GM12878 (cell line): ENCODE measurements around the gene AP1M2. TPM values are rescaled to one million over a fixed set of nuclear protein-coding genes. Genes with fewer than 3 reads are reported as not detected.

Experiments
- ATAC-seq: fragments of 200-7000 bp; cut with Tn5 transposase; 3 replicates; pipeline ENCODE4 v1.9.1; 2020; ENCODE audit warnings: mild to moderate bottlenecking, moderate library complexity
- BruUV-seq: library from RNA; stranded (reverse); fragments of 400-500 nt; replicated peaks from 2 replicates; lab custom pipeline; 2021; lab: Mats Ljungman, UMichigan
- CTCF ChIA-PET: fragments of 300-600 bp; sonication (Branson Sonifier 250); formaldehyde crosslinking; extraction: SDS; loops from one replicate; lab custom pipeline; 2021; ENCODE audit warnings: inconsistent platforms; lab: Yijun Ruan, JAX
- POLR2A ChIA-PET: fragments of 350-600 bp; formaldehyde crosslinking; extraction: SDS; loops from one replicate; lab custom pipeline; 2021; ENCODE audit warnings: inconsistent platforms; lab: Charles Lee
- RAD21 ChIA-PET: fragments of 300-600 bp; sonication (Branson Sonifier 250); formaldehyde crosslinking; loops from one replicate; lab custom pipeline; 2023; ENCODE audit warnings: antibody characterized with exemption; ENCODE audit not compliant: unreplicated experiment; lab: Charles Lee
- SMC1A ChIA-PET: fragments of 300-600 bp; sonication (Branson Sonifier 250); formaldehyde crosslinking; loops from one replicate; lab custom pipeline; 2023; ENCODE audit not compliant: unreplicated experiment, uncharacterized antibody; lab: Charles Lee
- DNase-seq: peaks from one replicate; pipeline ENCODE4 v3.0.0-alpha.2; 2011; ENCODE audit warnings: low read depth, low spot score
- FAIRE-seq: peaks from 3 replicates; lab custom pipeline; 2011; peaks lifted over from hg19 to GRCh38; lab: Jason Lieb, UNC
- H2AFZ ChIP-seq: 2 replicates; pipeline ENCODE4 v1.6.0; 2011; ENCODE audit warnings: low read depth, low read length, control low read depth; ENCODE audit not compliant: control insufficient read depth
- H3K27ac ChIP-seq: 2 replicates; pipeline ENCODE4 v1.5.1; 2011; ENCODE audit warnings: control low read depth; ENCODE audit not compliant: control insufficient read depth, insufficient read depth
- H3K27me3 ChIP-seq, 2 experiments: replicated peaks in 1 of 2; 2 replicates each; pipeline versions ENCODE4 v1.6.0 to v1.6.1; 2011; ENCODE audit warnings: low read length in 1 of 2; ENCODE audit not compliant: control insufficient read depth in 2 of 2, insufficient read depth in 2 of 2
- H3K36me3 ChIP-seq, 2 experiments: 2 replicates each; pipeline ENCODE4 v1.5.1; 2011; ENCODE audit warnings: low read length in 1 of 2; ENCODE audit not compliant: control insufficient read depth in 2 of 2, insufficient read depth in 2 of 2
- H3K4me1 ChIP-seq: 2 replicates; pipeline ENCODE4 v1.6.1; 2011; ENCODE audit warnings: mild to moderate bottlenecking, low read length, moderate library complexity, mixed read lengths; ENCODE audit not compliant: control insufficient read depth, insufficient read depth
- H3K4me2 ChIP-seq: 2 replicates; pipeline ENCODE4 v1.6.0; 2011; ENCODE audit warnings: control low read depth; ENCODE audit not compliant: control insufficient read depth, insufficient read depth
- H3K4me3 ChIP-seq: fragments of 200-600 bp; sonication (generic); 2 replicates; pipeline ENCODE4 v1.5.1; 2016
- H3K79me2 ChIP-seq: 2 replicates; pipeline ENCODE4 v1.6.0; 2011; ENCODE audit warnings: low read length; ENCODE audit not compliant: control insufficient read depth, insufficient read depth
- H3K9ac ChIP-seq: 2 replicates; pipeline ENCODE4 v1.8.0; 2011; ENCODE audit warnings: low read length, control low read depth, mixed read lengths; ENCODE audit not compliant: control insufficient read depth, insufficient read depth
- H3K9me3 ChIP-seq: replicated peaks from 3 replicates; pipeline ENCODE4 v1.5.1; 2011; ENCODE audit warnings: mild to moderate bottlenecking, low read length; ENCODE audit not compliant: control insufficient read depth, insufficient read depth
- H4K20me1 ChIP-seq: 2 replicates; pipeline ENCODE4 v1.6.0; 2011; ENCODE audit not compliant: control insufficient read depth, insufficient read depth
- BCLAF1 ChIP-seq: fragments of 450-650 bp; IDR thresholded peaks from 2 replicates; pipeline ENCODE4 v1.6.1; 2017; ENCODE audit warnings: antibody characterized with exemption, mild to moderate bottlenecking, moderate library complexity
- CBX5 ChIP-seq: sonication (generic); IDR thresholded peaks from 2 replicates; pipeline ENCODE4 v1.6.1; 2016; ENCODE audit warnings: low read depth, moderate library complexity, mild to moderate bottlenecking, inconsistent platforms
- CEBPB ChIP-seq, 2 experiments: fragments of 150-350 bp in 1 of 2; IDR thresholded peaks; 2 replicates each; pipeline ENCODE4 v1.6.1; 2012 to 2014; ENCODE audit warnings: low read depth in 2 of 2, low read length in 2 of 2, borderline replicate concordance in 1 of 2, inconsistent platforms in 1 of 2
- CTCF ChIP-seq, 3 experiments: IDR thresholded peaks in 2 of 3; conservative IDR thresholded peaks in 1 of 3; 2 replicates each; pipeline ENCODE4 v1.5.1; 2011; ENCODE audit warnings: low read depth in 3 of 3, low read length in 3 of 3, mild to moderate bottlenecking in 3 of 3, control low read depth in 2 of 3, moderate library complexity in 2 of 3, inconsistent platforms in 1 of 3, mixed read lengths in 1 of 3; ENCODE audit not compliant: control insufficient read depth in 2 of 3, insufficient read depth in 1 of 3; ENCODE audit errors: extremely low read depth in 1 of 3
- ETV6 ChIP-seq, 2 experiments: fragments of 450-650 bp in 1 of 2; IDR thresholded peaks in 1 of 2; conservative IDR thresholded peaks in 1 of 2; 2 replicates each; pipeline ENCODE4 v1.6.1; 2014; ENCODE audit warnings: antibody characterized with exemption in 1 of 2, borderline replicate concordance in 1 of 2, low read depth in 1 of 2, mild to moderate bottlenecking in 1 of 2, moderate library complexity in 1 of 2
- NRF1 ChIP-seq: conservative IDR thresholded peaks from 2 replicates; pipeline ENCODE4 v1.6.1; 2011; ENCODE audit warnings: mild to moderate bottlenecking, low read depth, low read length, improper control_type of control experiment
- SMC3 ChIP-seq: IDR thresholded peaks from 2 replicates; pipeline ENCODE4 v1.6.1; 2011; ENCODE audit warnings: low read length, improper control_type of control experiment, borderline replicate concordance
- TBL1XR1 ChIP-seq: IDR thresholded peaks from 2 replicates; pipeline ENCODE4 v1.6.1; 2012; ENCODE audit warnings: low read depth, low read length, improper control_type of control experiment
- ZZZ3 ChIP-seq: IDR thresholded peaks from 2 replicates; pipeline ENCODE4 v1.6.1; 2011; ENCODE audit warnings: low read depth; ENCODE audit not compliant: control insufficient read depth, insufficient read length
- WGBS: methylation state at CpG from one replicate; pipeline ENCODE4 v1.1.6; 2016; ENCODE audit warnings: low lambda C conversion rate; ENCODE audit not compliant: insufficient replicate concordance, insufficient coverage; ENCODE audit errors: missing lambda C conversion rate; 5-methylcytosine and 5-hydroxymethylcytosine counted together
- in situ Hi-C: fragments of 300-500 bp; cut with MboI; formaldehyde crosslinking; loops from 9 replicates; pipeline ENCODE4 v1.14.3; 2018; ENCODE audit warnings: mixed read lengths
- intact Hi-C: fragments of 100-400 bp; cut with micrococcal nuclease; formaldehyde crosslinking; loops from one replicate; pipeline ENCODE4 v1.14.2; 2022; ENCODE audit not compliant: unreplicated experiment
- polyA plus RNA-seq, 11 experiments: library from polyadenylated mRNA; depleted of rRNA in 4 of 11; unstranded in 6 of 11; stranded (reverse) in 5 of 11; fragments of >200 nt; fragmentation: Nextera tagmentation in 4 of 11; fragmentation: Illumina TruSeq in 1 of 11; extraction: Ambion mirVana in 4 of 11; extraction: Trizol in 1 of 11; gene quantifications; 1 replicate in 1 of 11; 2 replicates in 10 of 11; pipeline versions ENCODE4 v1.2.1 to v1.2.3, GENCODE V29; 2011 to 2016; ENCODE audit warnings: inconsistent platforms in 2 of 11, missing spikeins in 2 of 11, low read depth in 1 of 11
- total RNA-seq, 4 experiments: library from RNA; depleted of rRNA in 3 of 4; stranded (reverse); fragments of >200 nt in 3 of 4; fragmentation: Illumina TruSeq in 1 of 4; extraction: Trizol in 1 of 4; gene quantifications; 2 replicates each; pipeline versions ENCODE4 v1.2.1 to v1.2.3, GENCODE V29; 2013 to 2021
- TF ChIP-seq, protein P1 (sequence below): fragments of 450-650 bp; IDR thresholded peaks from 2 replicates; pipeline ENCODE4 v1.6.1; 2017; ENCODE audit warnings: borderline replicate concordance

Gene AP1M2
- total and polyA plus RNA-seq, 10 of the 15 experiments (the other 5 are each of a cell fraction or from before 2014, with no cell fraction given): 0.72 TPM; not detected in 9

GRCh38 chr19:10577951-10578350 lies 9.2 kb downstream of the AP1M2 start:
- no peak for FAIRE-seq
- H3K27me3 ChIP-seq: no peaks in the 10 kb centered on the region
- ChIA-PET POLR2A (no interaction called here), RAD21 (interaction anchor here (1.1 to 5.7 kb wide), 2 partner anchors 68 to 123 kb away, joined by 3 to 250 read pairs; partner anchors contain the start of gene QTRT1), SMC1A (interaction anchor here (9.0 kb wide), 1 partner anchor 68 kb away, joined by 252 read pairs; no protein-coding TSS in a partner anchor), CTCF (interaction anchor here (5.5 to 9.3 kb wide), 2 partner anchors 66 to 122 kb away, joined by 210 to 397 read pairs; partner anchors contain the start of gene QTRT1)
- H3K4me2 ChIP-seq: no peak overlapping the region
- no peak overlapping the region for H2AFZ ChIP-seq
- no peak for DNase-seq
- no peak overlapping the region for H3K4me3 ChIP-seq
- H3K36me3 ChIP-seq: no peaks in the 10 kb centered on the region
- H3K9me3 ChIP-seq: no peaks in the 10 kb centered on the region
- WGBS: 31% methylated on average over 6 of the region's 6 CpGs
- TF ChIP-seq CTCF (IDR thresholded peaks at IDR 0.05 in 2 of 3, conservative IDR thresholded peaks at IDR 0.05 in 1 of 3; ENCODE audit: control insufficient read depth in 2 of 3, extremely low read depth in 1 of 3, insufficient read depth in 1 of 3, low read depth in 3 of 3, low read length in 3 of 3) (no peak), BCLAF1 (no peak), CBX5 (no peak), SMC3 (no peak), ZZZ3 (no peak), TBL1XR1 (no peak), CEBPB (IDR thresholded peaks at IDR 0.05; ENCODE audit: borderline replicate concordance in 1 of 2, low read depth in 2 of 2, low read length in 2 of 2) (no peak), NRF1 (no peak), ETV6 (conservative IDR thresholded peaks at IDR 0.05 in 1 of 2, IDR thresholded peaks at IDR 0.05 in 1 of 2; ENCODE audit: borderline replicate concordance in 1 of 2, low read depth in 1 of 2) (no peak)
- TF ChIP-seq, protein P1, sequence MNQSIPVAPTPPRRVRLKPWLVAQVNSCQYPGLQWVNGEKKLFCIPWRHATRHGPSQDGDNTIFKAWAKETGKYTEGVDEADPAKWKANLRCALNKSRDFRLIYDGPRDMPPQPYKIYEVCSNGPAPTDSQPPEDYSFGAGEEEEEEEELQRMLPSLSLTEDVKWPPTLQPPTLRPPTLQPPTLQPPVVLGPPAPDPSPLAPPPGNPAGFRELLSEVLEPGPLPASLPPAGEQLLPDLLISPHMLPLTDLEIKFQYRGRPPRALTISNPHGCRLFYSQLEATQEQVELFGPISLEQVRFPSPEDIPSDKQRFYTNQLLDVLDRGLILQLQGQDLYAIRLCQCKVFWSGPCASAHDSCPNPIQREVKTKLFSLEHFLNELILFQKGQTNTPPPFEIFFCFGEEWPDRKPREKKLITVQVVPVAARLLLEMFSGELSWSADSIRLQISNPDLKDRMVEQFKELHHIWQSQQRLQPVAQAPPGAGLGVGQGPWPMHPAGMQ: no peak
- in situ Hi-C loops: no loop called here
- no peak overlapping the region for H3K27ac ChIP-seq
- no peaks in the 10 kb centered on the region for H3K79me2 ChIP-seq
- no peaks in the 10 kb centered on the region for H4K20me1 ChIP-seq
- no peak overlapping the region for H3K9ac ChIP-seq
- intact Hi-C loops: no loop called here
- no peak for ATAC-seq
- peaks cover 2% of the 10 kb centered on the region; the same call in 1 of the 2 replicates for H3K4me1 ChIP-seq
- no TSS peak for BruUV-seq
